Liver (tissue), 9 donors: ENCODE results near the gene WFIKKN2. TPM values are rescaled to one million over a fixed set of nuclear protein-coding genes. Genes with fewer than 3 reads are reported as not detected.

Source experiments
- DNase-seq: peaks from one replicate; pipeline ENCODE4 v3.0.0-alpha.2; 2017; ENCODE audit warnings: low spot score
- H3K27ac ChIP-seq, 2 donors: one replicate each; pipeline ENCODE4 v1.7.0; 2013; ENCODE audit warnings: inconsistent platforms in 2 of 2, low read length in 2 of 2, control low read depth in 1 of 2, low read depth in 1 of 2, mild to moderate bottlenecking in 1 of 2
- H3K27me3 ChIP-seq, 4 donors: one replicate each; pipeline versions ENCODE4 v1.6.1 to v1.7.0; 2013; ENCODE audit warnings: low read length in 3 of 4, inconsistent platforms in 1 of 4, mild to moderate bottlenecking in 1 of 4, moderate library complexity in 1 of 4; ENCODE audit not compliant: control insufficient read depth in 4 of 4, insufficient read depth in 4 of 4
- H3K36me3 ChIP-seq, 4 donors: one replicate each; pipeline versions ENCODE4 v1.6.1 to v1.7.0; 2013; ENCODE audit warnings: low read length in 3 of 4, mild to moderate bottlenecking in 3 of 4, low read depth in 1 of 4, moderate library complexity in 1 of 4; ENCODE audit not compliant: control insufficient read depth in 4 of 4, insufficient read depth in 3 of 4
- H3K4me1 ChIP-seq, 4 donors: one replicate each; pipeline versions ENCODE4 v1.6.1 to v1.7.0; 2013; ENCODE audit warnings: low read length in 3 of 4, mild to moderate bottlenecking in 3 of 4, moderate library complexity in 1 of 4; ENCODE audit not compliant: control insufficient read depth in 4 of 4, insufficient read depth in 4 of 4
- H3K4me3 ChIP-seq, 3 donors: one replicate each; pipeline versions ENCODE4 v1.6.1 to v1.7.0; 2013; ENCODE audit warnings: low read length in 3 of 3, control low read depth in 1 of 3, low read depth in 1 of 3, mild to moderate bottlenecking in 1 of 3
- H3K9ac ChIP-seq, 2 donors: one replicate each; pipeline ENCODE4 v1.7.0; 2013; ENCODE audit warnings: low read length in 2 of 2, mild to moderate bottlenecking in 2 of 2, moderate library complexity in 2 of 2, control low read depth in 1 of 2, low read depth in 1 of 2
- H3K9me3 ChIP-seq, 4 donors: one replicate each; pipeline versions ENCODE4 v1.6.1 to v1.7.0; 2013; ENCODE audit warnings: low read length in 3 of 4; ENCODE audit not compliant: control insufficient read depth in 4 of 4
- FOXA2 ChIP-seq: IDR thresholded peaks from 2 replicates; pipeline ENCODE4 v1.6.1; 2016; ENCODE audit warnings: antibody characterized with exemption
- HNF4G ChIP-seq: IDR thresholded peaks from 2 replicates; pipeline ENCODE4 v1.6.1; 2016; ENCODE audit warnings: antibody characterized with exemption
- JUND ChIP-seq, 2 donors: IDR thresholded peaks; 2 replicates each; pipeline ENCODE4 v1.6.1; 2016; ENCODE audit warnings: antibody characterized with exemption in 2 of 2
- NR2F2 ChIP-seq: IDR thresholded peaks from 2 replicates; pipeline ENCODE4 v1.6.1; 2016; ENCODE audit warnings: antibody characterized with exemption
- RAD21 ChIP-seq, 2 donors: IDR thresholded peaks; 2 replicates each; pipeline ENCODE4 v1.6.1; 2016; ENCODE audit warnings: antibody characterized with exemption in 2 of 2, mild to moderate bottlenecking in 2 of 2
- RXRA ChIP-seq, 2 donors: IDR thresholded peaks; 2 replicates each; pipeline ENCODE4 v1.6.1; 2017 to 2018; ENCODE audit warnings: antibody characterized with exemption in 2 of 2, mild to moderate bottlenecking in 1 of 2
- YY1 ChIP-seq: IDR thresholded peaks from 2 replicates; pipeline ENCODE4 v1.6.1; 2016; ENCODE audit warnings: antibody characterized with exemption, mild to moderate bottlenecking
- WGBS: extraction: QIAGEN DNeasy Blood & Tissue Kit; methylation state at CpG from one replicate; pipeline ENCODE4 v1.1.7; 2013; 5-methylcytosine and 5-hydroxymethylcytosine counted together
- polyA plus RNA-seq, 2 donors: library from polyadenylated mRNA; stranded (reverse) in 1 of 2; unstranded in 1 of 2; fragments of 200-250 nt in 1 of 2; fragments of >200 nt in 1 of 2; fragmentation: Nextera tagmentation in 1 of 2; extraction: Ambion mirVana in 1 of 2; gene quantifications; one replicate each; pipeline versions ENCODE4 v1.2.1 to v1.2.3, GENCODE V29; 2013 to 2015
- total RNA-seq, 2 donors: library from RNA; depleted of rRNA; stranded (reverse); fragments of >200 nt; gene quantifications; one replicate each; pipeline ENCODE4 v1.2.3, GENCODE V29; 2014
- TF ChIP-seq, protein P1 (sequence below): IDR thresholded peaks from 2 replicates; pipeline ENCODE4 v1.6.1; 2016; ENCODE audit warnings: antibody characterized with exemption, mild to moderate bottlenecking
- TF ChIP-seq, protein P2 (sequence below): fragments of 150-350 bp; IDR thresholded peaks from 2 replicates; pipeline ENCODE4 v1.5.1; 2017; ENCODE audit warnings: improper control_type of control experiment, low read depth, low read length; ENCODE audit not compliant: missing input control
- TF ChIP-seq, protein P3 (sequence below): IDR thresholded peaks from 2 replicates; pipeline ENCODE4 v1.6.1; 2016; ENCODE audit warnings: antibody characterized with exemption
- TF ChIP-seq, protein P4 (sequence below): IDR thresholded peaks from 2 replicates; pipeline ENCODE4 v1.6.1; 2016; ENCODE audit warnings: antibody characterized with exemption
- donor health status: healthy.
- donor health status: healthy.
- donor health status: healthy.
- donor health status: healthy.
- donor health status: healthy.

Gene WFIKKN2
- total and polyA plus RNA-seq, 4 donors: 0.02 to 0.19 (median 0.07) TPM; not detected in 1

DNA sequence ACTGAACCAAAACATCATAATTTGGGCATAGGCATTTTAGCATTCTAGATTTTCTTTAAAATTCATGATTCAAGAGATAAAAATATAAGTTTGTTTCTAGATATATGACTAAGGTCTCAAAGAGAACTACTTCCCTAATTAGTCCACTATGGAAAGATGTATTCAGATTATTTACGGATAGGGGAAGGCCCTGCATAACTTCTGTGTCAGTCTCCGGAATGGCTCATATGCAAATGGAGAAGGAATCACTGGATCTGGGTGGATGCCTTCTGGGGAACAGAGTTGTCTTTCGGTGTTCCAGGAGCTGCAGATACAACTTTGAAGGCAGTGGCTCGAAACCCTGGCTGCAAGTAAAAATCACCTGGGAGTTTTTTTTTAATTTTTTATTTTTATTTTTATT lies 17.1 kb upstream of the WFIKKN2 start (continued):
- TF ChIP-seq, protein P1, sequence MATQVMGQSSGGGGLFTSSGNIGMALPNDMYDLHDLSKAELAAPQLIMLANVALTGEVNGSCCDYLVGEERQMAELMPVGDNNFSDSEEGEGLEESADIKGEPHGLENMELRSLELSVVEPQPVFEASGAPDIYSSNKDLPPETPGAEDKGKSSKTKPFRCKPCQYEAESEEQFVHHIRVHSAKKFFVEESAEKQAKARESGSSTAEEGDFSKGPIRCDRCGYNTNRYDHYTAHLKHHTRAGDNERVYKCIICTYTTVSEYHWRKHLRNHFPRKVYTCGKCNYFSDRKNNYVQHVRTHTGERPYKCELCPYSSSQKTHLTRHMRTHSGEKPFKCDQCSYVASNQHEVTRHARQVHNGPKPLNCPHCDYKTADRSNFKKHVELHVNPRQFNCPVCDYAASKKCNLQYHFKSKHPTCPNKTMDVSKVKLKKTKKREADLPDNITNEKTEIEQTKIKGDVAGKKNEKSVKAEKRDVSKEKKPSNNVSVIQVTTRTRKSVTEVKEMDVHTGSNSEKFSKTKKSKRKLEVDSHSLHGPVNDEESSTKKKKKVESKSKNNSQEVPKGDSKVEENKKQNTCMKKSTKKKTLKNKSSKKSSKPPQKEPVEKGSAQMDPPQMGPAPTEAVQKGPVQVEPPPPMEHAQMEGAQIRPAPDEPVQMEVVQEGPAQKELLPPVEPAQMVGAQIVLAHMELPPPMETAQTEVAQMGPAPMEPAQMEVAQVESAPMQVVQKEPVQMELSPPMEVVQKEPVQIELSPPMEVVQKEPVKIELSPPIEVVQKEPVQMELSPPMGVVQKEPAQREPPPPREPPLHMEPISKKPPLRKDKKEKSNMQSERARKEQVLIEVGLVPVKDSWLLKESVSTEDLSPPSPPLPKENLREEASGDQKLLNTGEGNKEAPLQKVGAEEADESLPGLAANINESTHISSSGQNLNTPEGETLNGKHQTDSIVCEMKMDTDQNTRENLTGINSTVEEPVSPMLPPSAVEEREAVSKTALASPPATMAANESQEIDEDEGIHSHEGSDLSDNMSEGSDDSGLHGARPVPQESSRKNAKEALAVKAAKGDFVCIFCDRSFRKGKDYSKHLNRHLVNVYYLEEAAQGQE: no peak
- TF ChIP-seq RAD21 (IDR thresholded peaks at IDR 0.05): no peak

DNA sequence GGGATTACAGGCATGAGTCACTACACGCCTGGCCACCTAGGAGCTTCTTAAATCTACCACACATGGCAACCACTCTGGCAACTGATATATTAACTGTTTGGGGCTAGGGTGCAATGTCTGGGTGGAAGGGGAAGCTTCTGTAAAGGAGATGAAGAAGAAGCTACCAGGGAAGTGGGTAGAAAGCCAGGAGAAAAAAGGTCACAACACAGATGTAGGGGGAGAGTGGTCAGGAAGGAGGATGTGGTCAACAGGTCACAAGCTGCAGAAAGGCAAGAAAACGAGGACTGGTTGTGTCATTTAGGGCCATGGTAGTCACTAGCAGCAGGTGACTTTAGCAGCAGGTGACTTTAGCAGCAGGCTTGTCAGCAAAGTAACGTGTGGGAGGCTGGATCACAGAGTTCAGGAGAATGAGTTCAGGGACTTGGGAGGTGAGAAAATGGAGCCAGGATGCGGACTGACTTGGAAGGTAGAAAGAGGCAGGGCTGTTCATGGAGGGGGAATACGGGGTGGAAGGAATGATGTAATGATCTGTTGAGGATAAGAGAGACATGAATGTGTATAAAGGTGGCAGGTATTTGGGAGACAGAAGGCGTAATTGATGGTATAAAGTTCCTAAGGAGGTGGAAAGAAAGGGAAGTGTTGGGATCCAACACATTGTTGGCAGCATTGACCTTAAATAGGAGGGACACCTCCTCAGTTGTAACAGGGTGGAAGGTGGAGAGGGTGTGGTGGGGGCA lies 16.3 kb upstream of the WFIKKN2 start:
- Histone ChIP-seq H3K27ac (no peak overlapping the region), H3K4me3 (no peak overlapping the region), H3K9ac (no peak overlapping the region), H3K9me3 (no peaks in the 10 kb centered on the region), H3K4me1 (peaks cover 3 to 10% (median 6%) of the 10 kb centered on the region in 4 donors), H3K27me3 (no peaks in the 10 kb centered on the region), H3K36me3 (no peaks in the 10 kb centered on the region)
- WGBS: 73% methylated on average over 6 of the region's 6 CpGs
- DNase-seq: no peak
- TF ChIP-seq HNF4G (no peak), NR2F2 (no peak), RAD21 (IDR thresholded peaks at IDR 0.05) (no peak), RXRA (IDR thresholded peaks at IDR 0.05) (no peak)
- TF ChIP-seq, protein P2, sequence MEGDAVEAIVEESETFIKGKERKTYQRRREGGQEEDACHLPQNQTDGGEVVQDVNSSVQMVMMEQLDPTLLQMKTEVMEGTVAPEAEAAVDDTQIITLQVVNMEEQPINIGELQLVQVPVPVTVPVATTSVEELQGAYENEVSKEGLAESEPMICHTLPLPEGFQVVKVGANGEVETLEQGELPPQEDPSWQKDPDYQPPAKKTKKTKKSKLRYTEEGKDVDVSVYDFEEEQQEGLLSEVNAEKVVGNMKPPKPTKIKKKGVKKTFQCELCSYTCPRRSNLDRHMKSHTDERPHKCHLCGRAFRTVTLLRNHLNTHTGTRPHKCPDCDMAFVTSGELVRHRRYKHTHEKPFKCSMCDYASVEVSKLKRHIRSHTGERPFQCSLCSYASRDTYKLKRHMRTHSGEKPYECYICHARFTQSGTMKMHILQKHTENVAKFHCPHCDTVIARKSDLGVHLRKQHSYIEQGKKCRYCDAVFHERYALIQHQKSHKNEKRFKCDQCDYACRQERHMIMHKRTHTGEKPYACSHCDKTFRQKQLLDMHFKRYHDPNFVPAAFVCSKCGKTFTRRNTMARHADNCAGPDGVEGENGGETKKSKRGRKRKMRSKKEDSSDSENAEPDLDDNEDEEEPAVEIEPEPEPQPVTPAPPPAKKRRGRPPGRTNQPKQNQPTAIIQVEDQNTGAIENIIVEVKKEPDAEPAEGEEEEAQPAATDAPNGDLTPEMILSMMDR: no peak
- TF ChIP-seq, protein P3, sequence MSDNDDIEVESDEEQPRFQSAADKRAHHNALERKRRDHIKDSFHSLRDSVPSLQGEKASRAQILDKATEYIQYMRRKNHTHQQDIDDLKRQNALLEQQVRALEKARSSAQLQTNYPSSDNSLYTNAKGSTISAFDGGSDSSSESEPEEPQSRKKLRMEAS: no peak
- TF ChIP-seq, protein P1: no peak

DNA sequence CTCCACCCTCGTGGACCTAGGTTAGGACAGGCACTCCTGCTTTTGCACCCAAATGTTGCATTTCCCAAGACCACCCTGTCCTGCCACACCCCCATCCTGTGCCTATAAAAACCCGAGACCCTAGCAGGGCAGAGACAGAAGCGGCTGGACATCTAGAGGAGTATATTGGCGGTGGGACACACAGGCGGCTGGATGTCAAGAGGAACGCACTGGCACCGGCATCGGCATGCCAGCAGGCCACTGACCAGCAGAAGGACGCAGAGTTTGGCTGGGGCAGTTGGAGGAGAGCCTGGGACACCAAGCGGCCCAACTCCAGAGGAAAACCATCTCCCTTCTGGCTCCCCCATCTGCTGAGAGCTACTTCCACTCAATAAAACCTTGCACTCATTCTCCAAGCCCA lies 14.7 kb upstream of the WFIKKN2 start:
- Histone ChIP-seq H3K27me3 (no peaks in the 10 kb centered on the region), H3K9me3 (no peaks in the 10 kb centered on the region), H3K36me3 (no peaks in the 10 kb centered on the region), H3K4me1 (peaks cover 3 to 10% (median 6%) of the 10 kb centered on the region in 4 donors), H3K9ac (no peak overlapping the region), H3K4me3 (no peak overlapping the region), H3K27ac (no peak overlapping the region)
- 73% methylated on average over 10 of the region's 10 CpGs for WGBS
- DNase-seq: no peak
- TF ChIP-seq, protein P4, sequence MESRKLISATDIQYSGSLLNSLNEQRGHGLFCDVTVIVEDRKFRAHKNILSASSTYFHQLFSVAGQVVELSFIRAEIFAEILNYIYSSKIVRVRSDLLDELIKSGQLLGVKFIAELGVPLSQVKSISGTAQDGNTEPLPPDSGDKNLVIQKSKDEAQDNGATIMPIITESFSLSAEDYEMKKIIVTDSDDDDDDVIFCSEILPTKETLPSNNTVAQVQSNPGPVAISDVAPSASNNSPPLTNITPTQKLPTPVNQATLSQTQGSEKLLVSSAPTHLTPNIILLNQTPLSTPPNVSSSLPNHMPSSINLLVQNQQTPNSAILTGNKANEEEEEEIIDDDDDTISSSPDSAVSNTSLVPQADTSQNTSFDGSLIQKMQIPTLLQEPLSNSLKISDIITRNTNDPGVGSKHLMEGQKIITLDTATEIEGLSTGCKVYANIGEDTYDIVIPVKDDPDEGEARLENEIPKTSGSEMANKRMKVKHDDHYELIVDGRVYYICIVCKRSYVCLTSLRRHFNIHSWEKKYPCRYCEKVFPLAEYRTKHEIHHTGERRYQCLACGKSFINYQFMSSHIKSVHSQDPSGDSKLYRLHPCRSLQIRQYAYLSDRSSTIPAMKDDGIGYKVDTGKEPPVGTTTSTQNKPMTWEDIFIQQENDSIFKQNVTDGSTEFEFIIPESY: no peak
- TF ChIP-seq NR2F2 (no peak), JUND (IDR thresholded peaks at IDR 0.05) (no peak), YY1 (no peak), FOXA2 (no peak), RXRA (IDR thresholded peaks at IDR 0.05) (no peak)
- TF ChIP-seq, protein P1: no peak
- TF ChIP-seq, protein P3: no peak
